ENCODE results near the gene RYR2. TPM values are rescaled to one million over a fixed set of nuclear protein-coding genes. Genes with fewer than 3 reads are reported as not detected.

The RYR2 gene
- total RNA-seq, 4 donors from 2014 or later = 0.20 to 0.60 (median 0.32) TPM

DNA sequence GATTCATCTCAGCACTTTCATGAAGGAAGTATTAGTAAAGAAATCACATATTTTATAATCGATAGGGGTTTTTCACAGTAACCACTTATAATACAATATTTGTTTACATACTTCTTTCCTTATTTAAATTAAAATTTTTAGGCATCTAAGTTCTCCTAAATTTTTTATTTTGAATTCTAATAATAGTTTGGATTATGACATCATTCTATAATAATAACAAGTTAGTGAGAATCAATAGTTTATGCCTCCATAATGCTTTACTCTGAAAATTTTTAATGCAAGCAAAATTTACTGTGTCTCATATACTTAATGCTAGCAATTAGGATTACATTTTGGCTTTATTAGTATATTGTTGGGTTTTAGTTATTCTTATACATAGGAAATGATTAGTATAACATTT, 596.6 kb downstream of the RYR2 start:
- H3K4me1 ChIP-seq = no peaks in the 10 kb centered on the region
- no peaks in the 10 kb centered on the region for H3K27me3 ChIP-seq
- TF ChIP-seq, protein P1, sequence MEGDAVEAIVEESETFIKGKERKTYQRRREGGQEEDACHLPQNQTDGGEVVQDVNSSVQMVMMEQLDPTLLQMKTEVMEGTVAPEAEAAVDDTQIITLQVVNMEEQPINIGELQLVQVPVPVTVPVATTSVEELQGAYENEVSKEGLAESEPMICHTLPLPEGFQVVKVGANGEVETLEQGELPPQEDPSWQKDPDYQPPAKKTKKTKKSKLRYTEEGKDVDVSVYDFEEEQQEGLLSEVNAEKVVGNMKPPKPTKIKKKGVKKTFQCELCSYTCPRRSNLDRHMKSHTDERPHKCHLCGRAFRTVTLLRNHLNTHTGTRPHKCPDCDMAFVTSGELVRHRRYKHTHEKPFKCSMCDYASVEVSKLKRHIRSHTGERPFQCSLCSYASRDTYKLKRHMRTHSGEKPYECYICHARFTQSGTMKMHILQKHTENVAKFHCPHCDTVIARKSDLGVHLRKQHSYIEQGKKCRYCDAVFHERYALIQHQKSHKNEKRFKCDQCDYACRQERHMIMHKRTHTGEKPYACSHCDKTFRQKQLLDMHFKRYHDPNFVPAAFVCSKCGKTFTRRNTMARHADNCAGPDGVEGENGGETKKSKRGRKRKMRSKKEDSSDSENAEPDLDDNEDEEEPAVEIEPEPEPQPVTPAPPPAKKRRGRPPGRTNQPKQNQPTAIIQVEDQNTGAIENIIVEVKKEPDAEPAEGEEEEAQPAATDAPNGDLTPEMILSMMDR (IDR thresholded peaks at IDR 0.05) = no peak
- DNase-seq (ENCODE audit: low spot score in 2 of 2) = no peak
- WGBS, 2 donors = 94 to 97% methylated on average over 1 of the region's 1 CpG
- H3K9me3 ChIP-seq = no peaks in the 10 kb centered on the region
- no peak overlapping the region for H3K4me3 ChIP-seq
- no peaks in the 10 kb centered on the region for H3K36me3 ChIP-seq
- no peak overlapping the region for H3K27ac ChIP-seq

DNA sequence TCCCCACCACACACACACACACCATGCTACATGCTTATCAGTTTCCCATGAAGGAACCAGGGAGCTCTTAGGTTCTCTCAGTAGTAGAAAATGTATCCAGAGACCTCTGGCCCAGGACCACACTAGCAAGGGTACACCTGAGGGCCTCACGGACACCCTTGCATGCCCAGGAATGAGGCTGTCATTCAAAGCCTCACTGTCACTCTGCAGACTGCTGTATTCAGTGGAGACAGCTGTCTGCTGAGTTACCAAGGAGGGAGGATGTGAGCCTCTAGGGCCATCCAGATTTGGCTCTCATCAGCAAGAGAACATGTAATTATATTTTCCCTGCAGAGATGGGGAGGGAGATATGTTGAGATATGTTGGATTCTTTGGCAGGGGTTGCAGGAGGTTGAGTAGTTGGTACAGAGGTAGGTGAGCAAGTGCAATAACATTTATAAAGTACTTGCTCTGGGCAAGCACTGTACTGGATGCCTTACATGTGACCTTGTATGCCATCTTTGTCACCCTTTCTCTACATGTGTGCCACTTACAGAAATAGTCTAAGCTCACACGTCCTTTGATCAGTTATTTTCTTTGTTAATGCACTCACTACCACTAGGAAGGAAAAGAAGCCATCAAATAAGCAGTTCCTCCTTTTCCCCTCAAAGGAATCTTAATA, 598.2 kb downstream of the RYR2 start:
- no peaks in the 10 kb centered on the region for H3K36me3 ChIP-seq
- H3K9me3 ChIP-seq = no peaks in the 10 kb centered on the region
- TF ChIP-seq, protein P1 (IDR thresholded peaks at IDR 0.05) = no peak
- TF ChIP-seq POLR2A (IDR thresholded peaks at IDR 0.05) = no peak
- no peak for TF ChIP-seq EP300 (IDR thresholded peaks at IDR 0.05)
- H3K27ac ChIP-seq = no peak overlapping the region
- no peaks in the 10 kb centered on the region for H3K4me1 ChIP-seq
- no peaks in the 10 kb centered on the region for H3K27me3 ChIP-seq
- H3K4me3 ChIP-seq = no peak overlapping the region
- 51 to 73% methylated on average over 2 of the region's 2 CpGs for WGBS, 2 donors
- DNase-seq (ENCODE audit: low spot score in 2 of 2) = no peak

DNA sequence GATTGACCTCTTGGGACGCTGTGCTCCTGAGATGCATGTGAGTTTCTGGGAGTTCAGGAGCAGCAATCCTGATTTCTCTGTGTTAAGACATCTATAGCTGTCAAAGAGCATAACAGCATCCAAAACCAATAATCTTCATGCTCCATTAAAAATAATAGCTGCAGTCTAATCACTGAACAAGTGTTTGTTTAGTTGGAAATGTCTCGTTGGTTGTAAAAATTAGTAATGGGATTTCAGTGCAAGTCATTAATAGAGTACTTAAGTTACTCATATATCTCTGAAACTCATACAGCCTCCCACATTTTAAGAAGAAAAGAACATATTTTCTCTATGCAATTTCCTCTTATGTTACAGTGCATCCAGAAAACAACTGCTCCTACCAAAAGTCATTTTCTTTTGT, 599.0 kb downstream of the RYR2 start:
- DNase-seq (ENCODE audit: low spot score in 2 of 2) = no peak
- H3K36me3 ChIP-seq = no peaks in the 10 kb centered on the region
- no peaks in the 10 kb centered on the region for H3K4me1 ChIP-seq
- no peak overlapping the region for H3K4me3 ChIP-seq
- H3K9me3 ChIP-seq = no peaks in the 10 kb centered on the region
- H3K27me3 ChIP-seq = no peaks in the 10 kb centered on the region
- H3K27ac ChIP-seq = no peak overlapping the region
- WGBS, 2 donors = 30 to 43% methylated on average over 2 of the region's 2 CpGs
- TF ChIP-seq EP300 (IDR thresholded peaks at IDR 0.05) (no peak), POLR2A (IDR thresholded peaks at IDR 0.05) (no peak)
- TF ChIP-seq, protein P1 (IDR thresholded peaks at IDR 0.05) = no peak

DNA sequence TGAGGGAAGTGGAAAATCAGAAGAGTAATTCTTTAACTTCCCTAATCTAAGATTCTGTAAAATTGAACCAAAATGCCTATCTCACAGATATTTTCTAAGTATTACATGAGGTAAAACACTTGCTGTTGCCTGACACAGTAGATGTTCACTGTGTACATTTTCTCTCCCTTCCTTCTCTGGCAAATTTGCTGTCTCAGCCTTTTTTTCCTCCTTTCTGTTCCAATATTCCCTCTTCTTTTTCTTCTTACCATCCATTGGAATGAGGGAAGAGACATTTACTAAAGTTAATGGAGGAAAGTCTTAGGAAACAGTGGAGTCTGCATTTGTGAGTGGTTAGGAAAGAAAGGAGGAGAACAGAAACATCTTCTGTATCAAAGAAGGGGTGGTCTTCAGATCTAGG, 608.8 kb downstream of the RYR2 start:
- H3K36me3 ChIP-seq = no peaks in the 10 kb centered on the region
- H3K9me3 ChIP-seq = no peaks in the 10 kb centered on the region
- H3K4me3 ChIP-seq = no peak overlapping the region
- no peak for DNase-seq (ENCODE audit: low spot score in 2 of 2)
- TF ChIP-seq EP300 (IDR thresholded peaks at IDR 0.05) (no peak), POLR2A (IDR thresholded peaks at IDR 0.05) (no peak)
- TF ChIP-seq, protein P1 (IDR thresholded peaks at IDR 0.05) = no peak
- no peaks in the 10 kb centered on the region for H3K4me1 ChIP-seq
- H3K27ac ChIP-seq = no peak overlapping the region
- no peaks in the 10 kb centered on the region for H3K27me3 ChIP-seq

DNA sequence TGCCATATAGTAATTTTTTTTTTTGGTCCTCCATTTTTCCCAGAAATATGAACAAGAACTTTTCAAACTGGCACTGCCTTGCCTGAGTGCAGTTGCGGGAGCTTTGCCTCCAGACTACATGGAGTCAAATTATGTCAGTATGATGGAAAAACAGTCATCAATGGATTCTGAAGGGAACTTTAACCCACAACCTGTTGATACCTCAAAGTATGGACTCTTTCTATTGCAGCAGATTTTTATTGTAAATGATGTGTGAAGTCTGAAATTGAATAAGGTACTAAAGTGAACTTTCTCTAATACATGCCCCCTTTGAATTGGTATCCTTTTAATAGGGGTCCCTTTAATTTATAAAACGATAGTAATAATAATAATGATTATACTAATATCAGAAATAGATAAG, 613.8 kb downstream of the RYR2 start:
- DNase-seq (ENCODE audit: low spot score in 2 of 2) = no peak
- TF ChIP-seq EP300 (IDR thresholded peaks at IDR 0.05) = no peak
- TF ChIP-seq, protein P1 (IDR thresholded peaks at IDR 0.05) = no peak
- no peak for TF ChIP-seq POLR2A (IDR thresholded peaks at IDR 0.05)
- 68 to 94% methylated on average over 2 of the region's 2 CpGs for whole genome bisulfite sequencing, 2 donors
- no peaks in the 10 kb centered on the region for H3K36me3 ChIP-seq
- H3K27ac ChIP-seq = no peak overlapping the region
- H3K4me3 ChIP-seq = no peak overlapping the region
- H3K4me1 ChIP-seq = no peaks in the 10 kb centered on the region
- no peaks in the 10 kb centered on the region for H3K9me3 ChIP-seq
- no peaks in the 10 kb centered on the region for H3K27me3 ChIP-seq

Data from tibial nerve (tissue), 4 donors.